ENCODE data around the gene CAPZA2.
"Not testable (repeated sequence)": the region's sequence is repeated elsewhere in the genome, so short reads cannot be mapped to it uniquely, and the experiment has no call there.

CAPZA2 gene

DNA sequence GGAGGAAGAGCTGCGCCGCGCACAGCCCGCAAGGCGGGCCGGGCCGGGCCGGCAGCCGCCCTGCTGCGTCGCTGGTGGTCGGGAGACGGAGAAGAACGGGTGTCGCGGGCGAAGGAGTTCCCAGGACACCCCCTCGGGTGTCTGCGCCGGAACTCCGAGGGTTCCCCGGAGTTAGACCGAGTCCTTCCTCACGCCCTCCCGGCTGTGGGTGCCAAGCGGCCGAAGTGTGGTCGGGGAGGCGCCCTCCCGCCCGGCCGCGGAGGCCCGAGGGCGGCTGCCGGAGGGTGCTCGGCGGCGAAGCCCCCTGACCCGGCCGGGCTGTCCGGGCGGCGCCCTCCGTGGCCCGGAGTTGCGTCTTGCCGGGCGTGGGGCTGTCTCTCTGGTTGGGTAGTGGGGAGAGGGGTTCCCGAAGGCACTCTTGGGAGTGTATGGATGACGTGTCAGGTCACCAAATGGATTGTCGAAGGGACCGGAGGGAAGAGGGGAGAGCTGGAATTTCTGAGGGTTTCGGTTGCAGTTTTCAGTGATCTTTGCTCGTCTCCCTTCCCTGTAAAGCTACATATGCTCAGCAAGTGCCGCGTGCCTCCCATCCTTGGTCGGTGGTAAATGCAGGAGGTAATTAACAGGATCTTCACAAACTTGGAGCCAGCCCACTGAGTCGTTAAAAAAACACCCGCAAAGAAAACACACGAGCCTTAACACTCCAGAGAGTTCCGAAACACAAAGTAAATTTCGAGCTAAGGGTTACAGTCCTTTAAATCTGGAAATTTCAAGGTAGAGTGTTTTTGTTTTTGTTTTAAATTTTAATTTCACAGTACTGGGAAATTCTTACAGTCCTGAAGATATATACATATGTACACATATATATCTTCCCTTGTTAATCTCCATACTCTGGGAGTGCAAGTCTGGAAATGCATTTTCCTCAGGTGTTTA is 91.8 kb downstream of the CAPZA2 start:
- no peak for DNase-seq (ENCODE audit: low read depth, low spot score)

- DNase-seq (ENCODE audit: low read depth, low spot score): no peak
These were observed 93.0 kb downstream of the CAPZA2 start for GRCh38 chr7:116955340-116955739.

GRCh38 chr7:116955801-116956476 is 93.6 kb downstream of the CAPZA2 start:
- DNase-seq (ENCODE audit: low read depth, low spot score): no peak

GRCh38 chr7:116956477-116956804 is 94.1 kb downstream of the CAPZA2 start:
- DNase-seq (ENCODE audit: low read depth, low spot score): no peak

DNA sequence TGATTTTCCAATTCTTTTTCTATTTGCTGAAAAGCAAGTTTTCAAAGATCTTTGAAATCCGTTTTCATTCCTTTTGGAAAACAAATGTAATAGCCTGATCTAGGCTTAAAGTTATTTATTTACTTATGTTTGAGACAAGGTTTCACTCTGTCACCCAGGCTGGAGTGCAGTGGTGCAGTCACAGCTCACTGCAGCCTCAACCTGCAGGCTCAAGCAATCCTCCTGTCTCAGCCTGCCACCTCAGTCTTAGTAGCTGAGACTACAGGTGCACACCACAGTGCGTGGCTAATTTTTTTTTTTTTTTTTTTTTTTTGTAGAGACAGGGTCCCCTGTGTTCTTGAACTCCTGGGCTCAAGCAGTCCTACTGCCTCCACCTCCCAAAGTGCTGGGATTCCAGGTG is 95.5 kb downstream of the CAPZA2 start:
- DNase-seq (ENCODE audit: low read depth, low spot score): no peak

- not testable (repeated sequence) for DNase-seq (ENCODE audit: low read depth, low spot score)
These were observed 99.7 kb downstream of the CAPZA2 start for GRCh38 chr7:116961966-116962673.

- no peak for DNase-seq (ENCODE audit: low read depth, low spot score)
These were observed 100.8 kb downstream of the CAPZA2 start for GRCh38 chr7:116963234-116963633.

DNA sequence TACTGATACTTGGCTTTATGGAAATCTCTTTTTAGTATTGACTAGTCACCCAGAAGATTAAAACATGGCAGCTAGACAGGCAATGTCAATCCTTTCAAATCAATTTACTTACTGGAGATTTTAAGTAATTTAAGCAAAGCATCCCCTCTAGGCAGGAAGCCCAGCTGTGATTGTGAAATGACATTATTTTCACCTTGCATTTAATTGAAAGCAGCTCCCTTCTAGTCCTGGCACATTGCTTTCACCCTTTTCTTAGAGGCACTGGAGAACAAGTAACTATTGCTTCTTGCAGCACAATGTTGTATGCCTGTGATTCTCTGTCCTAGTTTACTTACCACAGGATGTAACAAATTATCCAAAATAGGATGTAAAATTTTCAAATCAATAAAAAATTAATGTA is 104.2 kb downstream of the CAPZA2 start:
- DNase-seq (ENCODE audit: low read depth, low spot score): no peak

GRCh38 chr7:116967254-116967922 is 105.0 kb downstream of the CAPZA2 start:
- DNase-seq (ENCODE audit: low read depth, low spot score): no peak

DNA sequence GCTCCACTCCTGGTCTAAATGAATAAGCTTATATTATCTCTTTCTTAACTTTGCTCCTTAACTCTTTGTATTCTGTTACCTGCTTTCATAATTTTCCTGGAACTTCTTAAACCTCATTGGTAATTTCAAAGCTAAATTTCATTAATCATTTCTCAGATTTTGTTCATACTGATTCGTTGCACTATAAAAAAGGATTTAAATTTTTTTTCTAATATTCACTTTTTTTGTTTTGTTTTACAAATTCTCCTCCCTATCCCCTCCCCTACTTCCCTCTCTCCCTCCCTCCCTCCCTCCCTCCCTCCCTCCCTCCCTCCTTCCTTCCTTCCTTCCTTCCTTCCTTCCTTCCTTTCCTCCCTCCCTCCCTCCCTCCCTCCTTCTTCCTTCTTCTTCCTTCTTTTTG is 105.6 kb downstream of the CAPZA2 start:
- no peak for DNase-seq (ENCODE audit: low read depth, low spot score)

DNA sequence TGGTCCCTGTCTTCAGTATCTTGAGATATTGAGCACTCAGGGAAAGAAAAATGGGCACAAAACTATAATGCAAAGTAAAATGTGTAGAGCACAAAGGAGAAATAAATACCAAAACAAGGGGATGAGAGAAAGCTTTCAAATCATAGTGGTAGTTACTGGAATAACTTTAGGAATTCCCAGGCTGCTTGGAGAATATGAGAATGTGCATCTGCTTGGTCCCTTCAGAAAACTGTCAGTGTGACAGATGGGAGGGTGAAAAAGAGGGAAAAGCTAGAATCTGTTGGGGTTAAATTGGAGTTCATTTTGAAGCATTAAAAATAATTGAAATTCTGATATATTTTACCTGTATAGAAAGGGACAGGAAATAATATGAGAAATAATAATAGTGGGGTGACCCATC is 106.2 kb downstream of the CAPZA2 start:
- DNase-seq (ENCODE audit: low read depth, low spot score): no peak

DNA sequence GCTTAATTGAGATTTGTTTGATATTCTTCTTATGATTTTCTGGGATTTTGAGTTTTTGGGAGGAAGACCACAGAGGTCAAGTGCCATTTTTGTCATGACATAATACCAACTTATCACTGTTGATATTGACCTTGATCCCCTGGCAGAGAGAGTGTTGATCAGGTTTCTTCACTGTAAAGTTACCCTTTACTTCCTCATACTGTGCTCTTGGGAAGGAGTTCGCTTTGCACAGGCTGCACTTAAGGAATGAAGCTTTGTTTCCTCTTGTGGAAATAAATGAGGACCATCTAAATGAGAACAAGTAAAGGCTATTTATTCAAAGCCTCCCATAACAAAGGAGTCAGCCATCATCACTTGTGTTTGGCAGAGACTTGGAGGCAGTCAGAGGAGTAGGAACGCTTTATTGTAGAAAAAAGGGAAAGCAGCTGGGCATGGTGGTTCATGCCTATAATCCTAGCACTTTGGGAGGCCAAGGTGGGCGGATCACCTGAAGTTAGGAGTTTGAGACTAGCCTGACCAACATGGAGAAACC is 107.0 kb downstream of the CAPZA2 start:
- no peak for DNase-seq (ENCODE audit: low read depth, low spot score)

- DNase-seq (ENCODE audit: low read depth, low spot score): no peak
These were observed 108.0 kb downstream of the CAPZA2 start for GRCh38 chr7:116970238-116970910.

- not testable (repeated sequence) for DNase-seq (ENCODE audit: low read depth, low spot score)
These were observed 108.8 kb downstream of the CAPZA2 start for GRCh38 chr7:116971153-116971552.
